HCT116 (cell line): Measurements from ENCODE around the gene KMO.

ENCODE experiments used
- CTCF ChIP-seq, 3 experiments: fragments of 200-600 bp in 1 of 3; sonication (generic) in 1 of 3; IDR thresholded peaks in 2 of 3; conservative IDR thresholded peaks in 1 of 3; 2 replicates each; pipeline ENCODE4 v1.5.1; 2012 to 2017; ENCODE audit warnings: low read depth in 2 of 3, low read length in 2 of 3, antibody characterized with exemption in 1 of 3, borderline replicate concordance in 1 of 3, control low read depth in 1 of 3, mild to moderate bottlenecking in 1 of 3, mixed read lengths in 1 of 3, mixed run types in 1 of 3, moderate library complexity in 1 of 3; ENCODE audit not compliant: insufficient read depth in 1 of 3
- REST ChIP-seq: IDR thresholded peaks from 2 replicates; pipeline ENCODE4 v1.6.1; 2012; ENCODE audit warnings: low read depth
- SIN3A ChIP-seq: IDR thresholded peaks from 2 replicates; pipeline ENCODE4 v1.6.1; 2012; ENCODE audit warnings: low read depth
- SP1 ChIP-seq: IDR thresholded peaks from 2 replicates; pipeline ENCODE4 v1.6.1; 2012; ENCODE audit warnings: low read depth

GRCh38 chr1:241579434-241579833 lies 47.3 kb downstream of the KMO start:
- TF ChIP-seq CTCF (IDR thresholded peaks at IDR 0.05 in 2 of 3, conservative IDR thresholded peaks at IDR 0.05 in 1 of 3; ENCODE audit: borderline replicate concordance in 1 of 3, insufficient read depth in 1 of 3, low read depth in 2 of 3, low read length in 2 of 3) (no peak), REST (no peak), SP1 (no peak), SIN3A (no peak)
